HepG2 (cell line): ENCODE data around the gene ZNF490. TPM values are rescaled to one million over a fixed set of nuclear protein-coding genes. Genes with fewer than 3 reads are reported as not detected.

Experiments
- CCDC6 ChIP-seq: sonication (generic); formaldehyde crosslinking; IDR thresholded peaks from 2 replicates; pipeline ENCODE4 v1.8.1; 2022; ENCODE audit warnings: mild to moderate bottlenecking, missing genetic modification reagents, moderate library complexity
- FIP1L1 ChIP-seq: fragments of 200-400 bp; formaldehyde crosslinking; IDR thresholded peaks from 2 replicates; pipeline ENCODE4 v1.6.1; 2018; ENCODE audit warnings: low read depth, mild to moderate bottlenecking, low read length, moderate library complexity, borderline replicate concordance; ENCODE audit not compliant: insufficient read depth
- HOXA3 ChIP-seq: sonication (generic); formaldehyde crosslinking; IDR thresholded peaks from 2 replicates; pipeline ENCODE4 v1.5.0; 2020; ENCODE audit warnings: missing genetic modification reagents
- MXD4 ChIP-seq: IDR thresholded peaks from 2 replicates; pipeline ENCODE4 v1.6.1; 2016; ENCODE audit warnings: mild to moderate bottlenecking, missing biosample characterization, missing genetic modification reagents
- RELA ChIP-seq: sonication (generic); formaldehyde crosslinking; IDR thresholded peaks from 2 replicates; pipeline ENCODE4 v1.4.0; 2020; ENCODE audit warnings: missing genetic modification reagents
- RFXAP ChIP-seq: sonication (generic); formaldehyde crosslinking; IDR thresholded peaks from 2 replicates; pipeline ENCODE4 v1.4.0; 2020; ENCODE audit warnings: missing genetic modification reagents, borderline replicate concordance
- RXRA ChIP-seq: sonication (generic); formaldehyde crosslinking; IDR thresholded peaks from 2 replicates; pipeline ENCODE4 v1.5.1; 2020; ENCODE audit warnings: missing genetic modification reagents
- SIX1 ChIP-seq: sonication (generic); formaldehyde crosslinking; IDR thresholded peaks from 2 replicates; pipeline ENCODE4 v1.4.0; 2020; ENCODE audit warnings: missing genetic modification reagents, borderline replicate concordance
- THAP11 ChIP-seq: IDR thresholded peaks from 2 replicates; pipeline ENCODE4 v1.6.1; 2016; ENCODE audit warnings: missing biosample characterization, missing genetic modification reagents
- ZMYM2 ChIP-seq: sonication (generic); formaldehyde crosslinking; IDR thresholded peaks from 2 replicates; pipeline ENCODE4 v1.8.0; 2022; ENCODE audit warnings: mild to moderate bottlenecking, missing genetic modification reagents
- ZMYM3 ChIP-seq: sonication (generic); formaldehyde crosslinking; IDR thresholded peaks from 2 replicates; pipeline ENCODE4 v1.5.1; 2020; ENCODE audit warnings: mild to moderate bottlenecking, missing genetic modification reagents
- ZNF24 ChIP-seq: fragments of 450-650 bp; IDR thresholded peaks from 2 replicates; pipeline ENCODE4 v1.6.1; 2017; ENCODE audit warnings: antibody characterized with exemption, mild to moderate bottlenecking
- ZNF256 ChIP-seq: sonication (generic); formaldehyde crosslinking; conservative IDR thresholded peaks from 2 replicates; pipeline ENCODE4 v1.4.0; 2020; ENCODE audit warnings: missing genetic modification reagents
- ZNF543 ChIP-seq: sonication (generic); formaldehyde crosslinking; IDR thresholded peaks from 2 replicates; pipeline ENCODE4 v1.4.0; 2020; ENCODE audit warnings: mild to moderate bottlenecking, missing genetic modification reagents
- ZNF619 ChIP-seq: sonication (generic); formaldehyde crosslinking; IDR thresholded peaks from 2 replicates; pipeline ENCODE4 v1.4.0; 2020; ENCODE audit warnings: mild to moderate bottlenecking, missing genetic modification reagents
- ZNF768 ChIP-seq: sonication (generic); formaldehyde crosslinking; IDR thresholded peaks from 2 replicates; pipeline ENCODE4 v1.4.0; 2020; ENCODE audit warnings: missing genetic modification reagents
- ZSCAN9 ChIP-seq: IDR thresholded peaks from 2 replicates; pipeline ENCODE4 v1.6.1; 2016; ENCODE audit warnings: borderline replicate concordance
- polyA plus RNA-seq, 8 experiments: library from polyadenylated mRNA; depleted of rRNA in 3 of 8; stranded (reverse) in 7 of 8; unstranded in 1 of 8; fragments of >200 nt; fragmentation: Illumina TruSeq in 4 of 8; extraction: Trizol in 4 of 8; gene quantifications; 2 replicates each; pipeline versions ENCODE4 v1.2.1 to v1.2.3, GENCODE V29; 2011 to 2016; ENCODE audit warnings: low read depth in 4 of 8, missing spikeins in 1 of 8, mixed read lengths in 1 of 8; ENCODE audit not compliant: insufficient read depth in 1 of 8
- total RNA-seq, 5 experiments: library from RNA; depleted of rRNA; stranded (reverse); fragments of >200 nt; fragmentation: Illumina TruSeq; extraction: Trizol; gene quantifications; 2 replicates each; pipeline ENCODE4 v1.2.3, GENCODE V29; 2016; ENCODE audit warnings: low read depth in 1 of 5
- TF ChIP-seq, protein P1 (sequence below): IDR thresholded peaks from 2 replicates; pipeline ENCODE4 v1.6.1; 2016; ENCODE audit warnings: low read depth, borderline replicate concordance
- TF ChIP-seq, protein P2 (sequence below): sonication (generic); formaldehyde crosslinking; IDR thresholded peaks from 2 replicates; pipeline ENCODE4 v1.5.0; 2020; ENCODE audit warnings: mild to moderate bottlenecking, missing genetic modification reagents, borderline replicate concordance
- TF ChIP-seq, protein P3 (sequence below): sonication (generic); formaldehyde crosslinking; IDR thresholded peaks from 2 replicates; pipeline ENCODE4 v1.4.0; 2020; ENCODE audit warnings: mild to moderate bottlenecking, low read depth, missing genetic modification reagents
- TF ChIP-seq, protein P4 (sequence below): sonication (generic); formaldehyde crosslinking; IDR thresholded peaks from 2 replicates; pipeline ENCODE4 v1.4.0; 2020; ENCODE audit warnings: mild to moderate bottlenecking, low read depth, missing genetic modification reagents
- TF ChIP-seq, protein P5 (sequence below): sonication (generic); formaldehyde crosslinking; IDR thresholded peaks from 2 replicates; pipeline ENCODE4 v1.8.1; 2023; ENCODE audit warnings: mild to moderate bottlenecking, inconsistent platforms, moderate library complexity, missing genetic modification reagents, borderline replicate concordance

ZNF490 gene
- total and polyA plus RNA-seq, 2 of the 13 experiments (the other 11 are each of a cell fraction or from before 2014, with no cell fraction given), result 1.3 to 2.9 TPM

DNA sequence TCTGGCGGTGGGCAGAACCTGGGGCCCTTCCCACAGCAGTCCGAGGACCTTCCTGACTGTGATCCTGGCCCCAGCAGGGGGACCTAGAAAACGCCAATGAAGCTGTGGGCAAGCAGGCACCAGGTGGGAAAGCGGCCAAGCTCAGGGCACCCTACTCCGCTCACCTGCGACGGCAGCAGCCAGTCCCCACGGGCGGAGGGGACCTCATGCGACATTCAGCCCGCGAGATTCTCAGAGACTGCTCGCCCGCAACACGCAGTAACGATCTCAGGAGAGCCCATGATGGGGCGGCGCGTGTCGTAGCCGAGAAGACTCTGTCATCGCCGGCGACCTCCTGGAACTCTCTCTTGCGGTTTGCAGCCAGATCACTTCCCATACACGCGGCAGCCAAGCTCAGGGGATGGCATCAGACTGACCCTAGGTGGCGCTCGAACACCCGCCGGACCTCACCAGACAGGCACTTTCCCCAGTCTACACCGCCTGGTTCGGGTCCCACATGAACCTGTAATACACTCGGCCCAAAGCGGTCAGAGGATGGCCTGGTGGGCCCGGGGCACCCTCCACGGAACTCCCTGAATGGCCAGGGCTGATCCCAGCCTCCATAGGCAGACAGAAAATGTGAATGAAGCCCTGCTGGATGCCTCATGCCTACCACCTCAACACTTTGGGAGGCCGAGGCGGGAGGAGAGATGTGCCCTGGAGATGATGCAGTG, 29.4 kb upstream of the ZNF490 start (continued):
- TF ChIP-seq, protein P1, sequence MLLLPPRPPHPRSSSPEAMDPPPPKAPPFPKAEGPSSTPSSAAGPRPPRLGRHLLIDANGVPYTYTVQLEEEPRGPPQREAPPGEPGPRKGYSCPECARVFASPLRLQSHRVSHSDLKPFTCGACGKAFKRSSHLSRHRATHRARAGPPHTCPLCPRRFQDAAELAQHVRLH, result 0 out of 2 replicates have a peak, but pooled peaks have one; percentile 45
- TF ChIP-seq MXD4 (CRISPR knock-in tag) (0 out of 2 replicates have a peak, but pooled peaks have one; percentile 38), FIP1L1 (no peak), ZNF619 (0 out of 2 replicates have a peak, but pooled peaks have one; percentile 36), ZSCAN9 (CRISPR knock-in tag) (no peak), ZNF543 (CRISPR knock-in tag) (no peak), RFXAP (no peak), HOXA3 (CRISPR knock-in tag) (peak; percentile 56; the same call in 1 of the 2 replicates), THAP11 (peak; percentile 25; the same call in 1 of the 2 replicates), ZMYM2 (CRISPR knock-in tag) (0 out of 2 replicates have a peak, but pooled peaks have one; percentile 42), ZNF24 (no peak), RXRA (CRISPR knock-in tag) (peak; percentile 47; the same call in 1 of the 2 replicates), ZNF256 (CRISPR knock-in tag) (peak; percentile 17; the same call in 1 of the 2 replicates), RELA (CRISPR knock-in tag) (no peak), SIX1 (CRISPR knock-in tag) (no peak), CCDC6 (CRISPR knock-in tag) (no peak), ZMYM3 (peak; percentile 56; the same call in 1 of the 2 replicates), ZNF768 (peak; percentile 41; the same call in 1 of the 2 replicates)
- TF ChIP-seq, protein P2, sequence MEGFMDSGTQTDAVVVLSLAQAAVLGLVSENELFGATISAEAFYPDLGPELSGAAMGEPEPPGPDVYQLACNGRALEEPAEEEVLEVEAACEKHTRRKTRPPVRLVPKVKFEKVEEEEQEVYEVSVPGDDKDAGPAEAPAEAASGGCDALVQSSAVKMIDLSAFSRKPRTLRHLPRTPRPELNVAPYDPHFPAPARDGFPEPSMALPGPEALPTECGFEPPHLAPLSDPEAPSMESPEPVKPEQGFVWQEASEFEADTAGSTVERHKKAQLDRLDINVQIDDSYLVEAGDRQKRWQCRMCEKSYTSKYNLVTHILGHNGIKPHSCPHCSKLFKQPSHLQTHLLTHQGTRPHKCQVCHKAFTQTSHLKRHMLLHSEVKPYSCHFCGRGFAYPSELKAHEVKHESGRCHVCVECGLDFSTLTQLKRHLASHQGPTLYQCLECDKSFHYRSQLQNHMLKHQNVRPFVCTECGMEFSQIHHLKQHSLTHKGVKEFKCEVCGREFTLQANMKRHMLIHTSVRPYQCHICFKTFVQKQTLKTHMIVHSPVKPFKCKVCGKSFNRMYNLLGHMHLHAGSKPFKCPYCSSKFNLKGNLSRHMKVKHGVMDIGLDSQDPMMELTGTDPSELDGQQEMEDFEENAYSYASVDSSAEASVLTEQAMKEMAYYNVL, result no peak
- TF ChIP-seq, protein P3, sequence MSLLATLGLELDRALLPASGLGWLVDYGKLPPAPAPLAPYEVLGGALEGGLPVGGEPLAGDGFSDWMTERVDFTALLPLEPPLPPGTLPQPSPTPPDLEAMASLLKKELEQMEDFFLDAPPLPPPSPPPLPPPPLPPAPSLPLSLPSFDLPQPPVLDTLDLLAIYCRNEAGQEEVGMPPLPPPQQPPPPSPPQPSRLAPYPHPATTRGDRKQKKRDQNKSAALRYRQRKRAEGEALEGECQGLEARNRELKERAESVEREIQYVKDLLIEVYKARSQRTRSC (CRISPR knock-in tag), result no peak
- TF ChIP-seq, protein P4, sequence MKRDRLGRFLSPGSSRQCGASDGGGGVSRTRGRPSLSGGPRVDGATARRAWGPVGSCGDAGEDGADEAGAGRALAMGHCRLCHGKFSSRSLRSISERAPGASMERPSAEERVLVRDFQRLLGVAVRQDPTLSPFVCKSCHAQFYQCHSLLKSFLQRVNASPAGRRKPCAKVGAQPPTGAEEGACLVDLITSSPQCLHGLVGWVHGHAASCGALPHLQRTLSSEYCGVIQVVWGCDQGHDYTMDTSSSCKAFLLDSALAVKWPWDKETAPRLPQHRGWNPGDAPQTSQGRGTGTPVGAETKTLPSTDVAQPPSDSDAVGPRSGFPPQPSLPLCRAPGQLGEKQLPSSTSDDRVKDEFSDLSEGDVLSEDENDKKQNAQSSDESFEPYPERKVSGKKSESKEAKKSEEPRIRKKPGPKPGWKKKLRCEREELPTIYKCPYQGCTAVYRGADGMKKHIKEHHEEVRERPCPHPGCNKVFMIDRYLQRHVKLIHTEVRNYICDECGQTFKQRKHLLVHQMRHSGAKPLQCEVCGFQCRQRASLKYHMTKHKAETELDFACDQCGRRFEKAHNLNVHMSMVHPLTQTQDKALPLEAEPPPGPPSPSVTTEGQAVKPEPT (CRISPR knock-in tag), result no peak
- TF ChIP-seq, protein P5, sequence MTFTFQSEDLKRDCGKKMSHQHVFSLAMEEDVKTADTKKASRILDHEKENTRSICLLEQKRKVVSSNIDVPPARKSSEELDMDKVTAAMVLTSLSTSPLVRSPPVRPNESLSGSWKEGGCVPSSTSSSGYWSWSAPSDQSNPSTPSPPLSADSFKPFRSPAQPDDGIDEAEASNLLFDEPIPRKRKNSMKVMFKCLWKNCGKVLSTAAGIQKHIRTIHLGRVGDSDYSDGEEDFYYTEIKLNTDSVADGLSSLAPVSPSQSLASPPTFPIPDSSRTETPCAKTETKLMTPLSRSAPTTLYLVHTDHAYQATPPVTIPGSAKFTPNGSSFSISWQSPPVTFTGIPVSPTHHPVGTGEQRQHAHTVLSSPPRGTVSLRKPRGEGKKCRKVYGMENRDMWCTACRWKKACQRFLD (CRISPR knock-in tag), result peak; percentile 75; the same call in 1 of the 2 replicates
